Brain microvascular endothelial cell (primary cell): Measurements from ENCODE around the gene TEX12.

Experiments
- DNase-seq: peaks from one replicate; pipeline ENCODE4 v3.0.0-alpha.2; 2020
- H3K27ac ChIP-seq: fragments of 250-450 bp; sonication (Bioruptor Pico); 2 replicates; pipeline ENCODE4 v1.5.1; 2020; ENCODE audit warnings: mild to moderate bottlenecking, moderate library complexity
- H3K27me3 ChIP-seq: fragments of 250-450 bp; sonication (Bioruptor Pico); replicated peaks from 2 replicates; pipeline ENCODE4 v1.5.1; 2020; ENCODE audit warnings: mild to moderate bottlenecking
- H3K36me3 ChIP-seq: fragments of 250-450 bp; sonication (Bioruptor Pico); replicated peaks from 2 replicates; pipeline ENCODE4 v1.5.1; 2020; ENCODE audit warnings: mild to moderate bottlenecking
- H3K4me3 ChIP-seq: 2 replicates; pipeline ENCODE4 v1.5.1; 2011; ENCODE audit warnings: low read depth, mild to moderate bottlenecking, control low read depth, low read length, moderate library complexity
- in situ Hi-C: cut with HindIII; loops from 2 replicates; pipeline ENCODE4 v1.10.0; 2017; ENCODE audit warnings: low sequenced_read_pairs, low pct_ligation_motif_present
- TF ChIP-seq, protein P1 (sequence below): IDR thresholded peaks from 2 replicates; pipeline ENCODE4 v1.5.1; 2011; ENCODE audit warnings: low read depth, mild to moderate bottlenecking, moderate library complexity, low read length, control low read depth, inconsistent platforms; ENCODE audit errors: missing control alignments

The TEX12 gene

DNA sequence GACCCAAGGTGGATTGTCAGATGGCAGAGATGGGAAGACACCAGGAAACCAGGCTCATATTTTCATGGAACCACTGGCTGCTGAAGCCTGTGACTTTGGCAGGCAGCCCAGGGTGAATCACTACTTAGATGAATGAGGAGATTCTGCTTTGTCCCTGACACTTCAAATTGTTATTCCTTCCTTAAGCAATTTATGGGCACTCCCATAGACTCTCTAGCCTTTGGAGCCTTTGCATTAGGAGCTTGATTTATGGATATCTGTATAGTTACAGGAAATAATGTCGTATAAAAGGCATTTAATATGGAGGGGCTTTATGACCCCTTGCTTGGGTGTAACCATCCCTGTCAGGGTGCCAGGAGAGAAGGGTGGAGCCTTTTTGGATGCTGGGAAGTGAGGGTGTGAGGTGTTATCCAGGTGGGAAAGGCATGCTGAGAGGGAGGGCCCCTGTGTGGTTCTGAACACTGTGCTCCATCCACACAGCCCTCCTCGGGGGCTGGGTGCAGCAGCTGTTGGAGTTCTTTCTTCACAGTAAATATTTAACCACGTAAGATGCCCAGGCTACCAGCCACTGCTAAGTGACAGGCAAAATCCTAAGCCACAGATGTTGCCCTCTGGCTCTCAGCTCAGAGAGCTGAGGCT lies 38.6 kb upstream of the TEX12 start:
- TF ChIP-seq, protein P1, sequence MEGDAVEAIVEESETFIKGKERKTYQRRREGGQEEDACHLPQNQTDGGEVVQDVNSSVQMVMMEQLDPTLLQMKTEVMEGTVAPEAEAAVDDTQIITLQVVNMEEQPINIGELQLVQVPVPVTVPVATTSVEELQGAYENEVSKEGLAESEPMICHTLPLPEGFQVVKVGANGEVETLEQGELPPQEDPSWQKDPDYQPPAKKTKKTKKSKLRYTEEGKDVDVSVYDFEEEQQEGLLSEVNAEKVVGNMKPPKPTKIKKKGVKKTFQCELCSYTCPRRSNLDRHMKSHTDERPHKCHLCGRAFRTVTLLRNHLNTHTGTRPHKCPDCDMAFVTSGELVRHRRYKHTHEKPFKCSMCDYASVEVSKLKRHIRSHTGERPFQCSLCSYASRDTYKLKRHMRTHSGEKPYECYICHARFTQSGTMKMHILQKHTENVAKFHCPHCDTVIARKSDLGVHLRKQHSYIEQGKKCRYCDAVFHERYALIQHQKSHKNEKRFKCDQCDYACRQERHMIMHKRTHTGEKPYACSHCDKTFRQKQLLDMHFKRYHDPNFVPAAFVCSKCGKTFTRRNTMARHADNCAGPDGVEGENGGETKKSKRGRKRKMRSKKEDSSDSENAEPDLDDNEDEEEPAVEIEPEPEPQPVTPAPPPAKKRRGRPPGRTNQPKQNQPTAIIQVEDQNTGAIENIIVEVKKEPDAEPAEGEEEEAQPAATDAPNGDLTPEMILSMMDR, result no peak
- H3K27ac ChIP-seq, result no peak overlapping the region
- H3K36me3 ChIP-seq, result no peaks in the 10 kb centered on the region
- H3K4me3 ChIP-seq, result no peak overlapping the region
- DNase-seq, result peak; percentile 89
- no peaks in the 10 kb centered on the region for H3K27me3 ChIP-seq
- in situ Hi-C loops, result no loop called here

DNA sequence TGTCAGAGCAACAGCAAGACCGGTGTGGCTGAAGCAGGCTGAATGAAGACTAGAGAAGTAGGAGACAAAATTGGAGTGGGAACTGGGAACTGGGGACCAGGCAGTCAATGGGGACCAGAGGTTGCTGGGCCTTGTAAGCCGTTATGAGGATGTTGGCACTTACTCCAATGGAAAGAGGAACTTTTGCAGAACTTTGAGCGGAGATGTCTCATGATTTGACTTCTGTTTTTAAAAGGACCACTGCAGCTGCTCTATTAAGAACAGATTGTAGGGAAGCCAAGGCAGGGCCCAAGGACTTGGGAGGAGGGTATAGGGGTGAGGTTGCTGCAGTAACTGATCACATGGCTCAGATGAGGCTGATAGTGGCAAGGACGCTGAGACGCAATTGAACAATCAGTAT lies 37.5 kb upstream of the TEX12 start:
- Histone ChIP-seq H3K27me3 (no peaks in the 10 kb centered on the region), H3K4me3 (no peak overlapping the region), H3K36me3 (no peaks in the 10 kb centered on the region), H3K27ac (no peak overlapping the region)
- no peak for DNase-seq
- in situ Hi-C loops, result no loop called here
- TF ChIP-seq, protein P1, result no peak

DNA sequence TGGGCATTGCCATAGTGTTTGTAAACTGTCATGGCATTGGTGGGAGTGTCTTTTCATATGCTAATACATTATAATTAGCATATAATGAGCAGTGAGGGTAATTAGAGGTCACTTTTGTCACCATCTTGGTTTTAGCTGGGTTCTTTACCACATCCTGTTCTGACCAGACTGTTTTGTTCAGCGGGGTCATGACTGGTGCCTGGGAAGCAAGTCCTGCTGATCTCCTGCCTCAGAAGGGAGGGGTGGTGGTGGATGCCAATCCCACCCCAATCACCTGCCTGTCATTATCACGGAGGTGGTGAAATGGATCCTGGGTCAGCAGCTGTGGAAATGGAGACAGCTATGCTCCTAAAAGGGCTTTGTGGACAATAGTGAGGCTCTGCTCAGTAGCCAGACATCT lies 34.4 kb upstream of the TEX12 start:
- H3K36me3 ChIP-seq, result no peaks in the 10 kb centered on the region
- DNase-seq, result no peak
- H3K27me3 ChIP-seq, result no peaks in the 10 kb centered on the region
- TF ChIP-seq, protein P1, result no peak
- no peak overlapping the region for H3K27ac ChIP-seq
- H3K4me3 ChIP-seq, result no peak overlapping the region
- in situ Hi-C loops, result no loop called here

DNA sequence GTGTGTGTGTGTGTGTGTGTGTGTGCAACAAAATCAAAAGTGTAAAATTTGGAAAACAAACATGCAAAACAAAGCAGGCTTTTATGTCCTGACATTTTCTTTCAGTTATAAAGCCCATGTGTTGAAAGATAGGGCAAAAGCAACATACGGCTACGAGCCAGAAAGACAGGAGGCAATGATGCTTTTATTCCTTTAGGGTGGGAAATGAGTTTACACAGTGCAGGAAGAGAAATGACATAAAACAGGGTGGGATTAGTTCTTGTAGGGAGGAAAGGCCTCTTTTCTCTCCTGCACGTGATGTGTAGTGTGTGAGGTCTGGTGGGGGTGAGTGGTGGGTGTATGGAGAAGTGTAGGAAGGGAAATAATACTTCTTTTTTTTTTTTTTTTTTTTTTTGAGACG lies 32.7 kb upstream of the TEX12 start:
- Histone ChIP-seq H3K36me3 (no peaks in the 10 kb centered on the region), H3K4me3 (no peak overlapping the region), H3K27ac (no peak overlapping the region), H3K27me3 (no peaks in the 10 kb centered on the region)
- in situ Hi-C loops, result no loop called here
- DNase-seq, result no peak
- TF ChIP-seq, protein P1, result no peak

DNA sequence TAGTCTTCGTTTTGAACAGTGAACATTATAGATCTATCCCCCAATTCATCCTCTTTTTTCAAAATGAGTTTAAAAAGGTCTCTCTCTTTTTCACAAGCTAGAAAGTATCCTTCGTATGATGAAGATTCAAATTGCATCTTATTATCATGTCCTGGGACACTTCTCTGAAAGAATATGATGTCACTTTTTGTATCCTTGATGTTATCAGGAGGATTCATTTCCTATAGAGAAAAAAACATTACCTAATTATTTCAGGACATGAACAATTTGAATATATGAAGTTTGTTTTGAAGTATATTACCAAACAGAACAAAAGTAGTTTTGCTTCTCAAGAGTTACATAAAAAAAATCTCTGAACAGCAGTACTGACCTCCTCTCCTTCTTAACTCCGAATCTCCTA lies 23.6 kb upstream of the TEX12 start:
- in situ Hi-C loops, result no loop called here
- Histone ChIP-seq H3K27me3 (no peaks in the 10 kb centered on the region), H3K4me3 (no peak overlapping the region), H3K36me3 (no peaks in the 10 kb centered on the region), H3K27ac (no peak overlapping the region)
- TF ChIP-seq, protein P1, result no peak
- no peak for DNase-seq

DNA sequence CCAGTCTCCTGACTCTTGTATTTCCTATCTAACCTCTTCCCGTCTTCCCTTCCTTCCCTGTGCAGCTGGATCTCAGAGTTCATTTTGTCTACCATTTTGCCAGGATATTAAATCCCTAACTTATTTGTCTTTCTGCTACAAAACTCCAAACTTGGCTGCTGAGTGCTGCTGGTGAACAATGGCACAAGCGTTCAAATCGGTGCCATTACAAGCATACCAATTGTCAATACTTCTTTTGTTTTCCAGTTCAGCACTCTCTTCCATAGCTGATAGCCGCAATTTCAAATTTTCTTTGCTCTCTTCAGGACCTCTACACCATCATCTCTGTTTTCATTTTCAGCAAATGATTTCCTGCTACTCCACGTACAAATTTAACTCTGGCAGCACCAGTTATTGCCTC lies 16.7 kb upstream of the TEX12 start:
- in situ Hi-C loops, result no loop called here
- H3K27ac ChIP-seq, result no peak overlapping the region
- no peaks in the 10 kb centered on the region for H3K36me3 ChIP-seq
- no peaks in the 10 kb centered on the region for H3K27me3 ChIP-seq
- no peak for DNase-seq
- TF ChIP-seq, protein P1, result no peak
- no peak overlapping the region for H3K4me3 ChIP-seq
